Activated B cell treated with CpG ODN at 0.5 μM for 24 hours (primary cell): Measurements from ENCODE around the gene OTUD7B. TPM values are rescaled to one million over a fixed set of nuclear protein-coding genes. Genes with fewer than 3 reads are reported as not detected.

Experiments
- ATAC-seq: fragments of 200-7000 bp; cut with Tn5 transposase; one replicate; pipeline ENCODE4 v1.10.0; 2021; ENCODE audit warnings: low read depth, mild to moderate bottlenecking, moderate library complexity
- CTCF ChIA-PET: fragments of 350-600 bp; sonication (Branson Sonifier 250); formaldehyde crosslinking; loops from one replicate; lab custom pipeline; 2021; ENCODE audit warnings: antibody characterized with exemption; lab: Charles Lee
- POLR2A ChIA-PET: fragments of 350-600 bp; sonication (Branson Sonifier 250); formaldehyde crosslinking; loops from one replicate; lab custom pipeline; 2021; ENCODE audit warnings: antibody characterized with exemption; lab: Charles Lee
- DNase-seq: peaks from one replicate; pipeline ENCODE4 v3.0.0; 2022
- H3K27ac Mint-ChIP-seq: one replicate; pipeline ENCODE4 v1.8.0; 2020; ENCODE audit warnings: mixed read lengths
- H3K27me3 Mint-ChIP-seq: one replicate; pipeline ENCODE4 v1.8.0; 2021; ENCODE audit warnings: mixed read lengths
- H3K36me3 Mint-ChIP-seq: one replicate; pipeline ENCODE4 v1.8.0; 2021; ENCODE audit warnings: low read depth, mixed read lengths
- H3K4me1 Mint-ChIP-seq: one replicate; pipeline ENCODE4 v1.8.0; 2021; ENCODE audit warnings: mixed read lengths
- H3K4me3 Mint-ChIP-seq: one replicate; pipeline ENCODE4 v1.8.0; 2020; ENCODE audit warnings: mild to moderate bottlenecking, mixed read lengths
- H3K9me3 Mint-ChIP-seq: one replicate; pipeline ENCODE4 v1.8.0; 2020; ENCODE audit warnings: mixed read lengths
- CTCF ChIP-seq: fragments of 200-600 bp; IDR thresholded peaks from one replicate; pipeline ENCODE4 v1.8.0; 2022; ENCODE audit warnings: antibody characterized with exemption, mild to moderate bottlenecking
- intact Hi-C: fragments of 100-400 bp; cut with micrococcal nuclease; formaldehyde crosslinking; loops from one replicate; pipeline ENCODE4 v1.15.1; 2024
- total RNA-seq: library from RNA; stranded (reverse); gene quantifications from 2 replicates; pipeline ENCODE4 v1.2.3, GENCODE V29; 2022

The OTUD7B gene
- total RNA-seq, 1 donor from 2014 or later, result 4.3 TPM

GRCh38 chr1:150022357-150022756 lies 11.8 kb upstream of the OTUD7B start:
- Mint-ChIP-seq H3K27ac (no peak overlapping the region), H3K4me3 (no peak overlapping the region), H3K27me3 (peaks cover 17% of the 10 kb centered on the region), H3K36me3 (no peaks in the 10 kb centered on the region), H3K9me3 (no peaks in the 10 kb centered on the region), H3K4me1 (peaks cover 9% of the 10 kb centered on the region)
- no peak for ATAC-seq
- ChIA-PET POLR2A (no interaction called here), CTCF (no interaction called here)
- intact Hi-C loops, result loop anchor here (5.0 kb wide), 1 partner anchor 35 kb away; no protein-coding TSS in a partner anchor
- no peak for DNase-seq
- TF ChIP-seq CTCF, result no peak

GRCh38 chr1:150021191-150021694 lies 10.7 kb upstream of the OTUD7B start:
- no peaks in the 10 kb centered on the region for H3K9me3 Mint-ChIP-seq
- ChIA-PET CTCF (no interaction called here), POLR2A (no interaction called here)
- no peak for ATAC-seq
- H3K27ac Mint-ChIP-seq, result no peak overlapping the region
- TF ChIP-seq CTCF, result no peak
- peaks cover 15% of the 10 kb centered on the region for H3K27me3 Mint-ChIP-seq
- DNase-seq, result no peak
- intact Hi-C loops, result loop anchor here (5.0 kb wide), 1 partner anchor 34 kb away; no protein-coding TSS in a partner anchor
- no peaks in the 10 kb centered on the region for H3K36me3 Mint-ChIP-seq
- H3K4me3 Mint-ChIP-seq, result no peak overlapping the region
- peaks cover 9% of the 10 kb centered on the region for H3K4me1 Mint-ChIP-seq

GRCh38 chr1:150020711-150021110 lies 10.2 kb upstream of the OTUD7B start:
- CTCF ChIA-PET, result no interaction called here

GRCh38 chr1:150018165-150018564 lies 7.6 kb upstream of the OTUD7B start:
- TF ChIP-seq CTCF, result no peak
- H3K27me3 Mint-ChIP-seq, result peaks cover 24% of the 10 kb centered on the region
- no peaks in the 10 kb centered on the region for H3K36me3 Mint-ChIP-seq
- ChIA-PET CTCF (no interaction called here), POLR2A (no interaction called here)
- no peak overlapping the region for H3K27ac Mint-ChIP-seq
- DNase-seq, result no peak
- H3K4me1 Mint-ChIP-seq, result peaks cover 9% of the 10 kb centered on the region
- H3K9me3 Mint-ChIP-seq, result no peaks in the 10 kb centered on the region
- intact Hi-C loops, result no loop called here
- no peak for ATAC-seq
- no peak overlapping the region for H3K4me3 Mint-ChIP-seq

More at GRCh38 chr1:150020711-150021110, 10.2 kb upstream of the OTUD7B start:
- no peaks in the 10 kb centered on the region for H3K9me3 Mint-ChIP-seq
- intact Hi-C loops, result loop anchor here (5.0 kb wide), 1 partner anchor 33 kb away; no protein-coding TSS in a partner anchor
- ATAC-seq (no peak), DNase-seq (no peak)
- H3K4me1 Mint-ChIP-seq, result peaks cover 9% of the 10 kb centered on the region
- POLR2A ChIA-PET, result no interaction called here
- H3K27me3 Mint-ChIP-seq, result peaks cover 18% of the 10 kb centered on the region
- H3K27ac Mint-ChIP-seq, result no peak overlapping the region
- no peaks in the 10 kb centered on the region for H3K36me3 Mint-ChIP-seq
- H3K4me3 Mint-ChIP-seq, result no peak overlapping the region
- no peak for TF ChIP-seq CTCF

GRCh38 chr1:150017206-150017750 lies 6.8 kb upstream of the OTUD7B start:
- ATAC-seq (no peak), DNase-seq (no peak)
- Mint-ChIP-seq H3K4me3 (no peak overlapping the region), H3K4me1 (peaks cover 9% of the 10 kb centered on the region), H3K9me3 (no peaks in the 10 kb centered on the region), H3K36me3 (no peaks in the 10 kb centered on the region), H3K27ac (no peak overlapping the region), H3K27me3 (peaks cover 25% of the 10 kb centered on the region)
- intact Hi-C loops, result no loop called here
- TF ChIP-seq CTCF, result no peak
- POLR2A ChIA-PET, result no interaction called here
- CTCF ChIA-PET, result no interaction called here
